BE2C (cell line): Measurements from ENCODE around the gene MITD1.
"Not testable (repeated sequence)": the region's sequence is repeated elsewhere in the genome, so short reads cannot be mapped to it uniquely, and the experiment has no call there.

Source experiments
- DNase-seq: peaks from one replicate; pipeline ENCODE4 v3.0.0-alpha.2; 2020
- H3K27me3 ChIP-seq: fragments of 250-450 bp; sonication (Bioruptor Pico); 2 replicates; pipeline ENCODE4 v1.5.1; 2020; ENCODE audit warnings: mild to moderate bottlenecking
- H3K36me3 ChIP-seq: fragments of 250-450 bp; sonication (Bioruptor Pico); 2 replicates; pipeline ENCODE4 v1.5.1; 2020; ENCODE audit warnings: mild to moderate bottlenecking
- H3K4me1 ChIP-seq: fragments of 250-450 bp; sonication (Bioruptor Pico); 2 replicates; pipeline ENCODE4 v1.5.1; 2020
- H3K4me3 ChIP-seq: 2 replicates; pipeline ENCODE4 v1.5.1; 2011; ENCODE audit warnings: low read depth, low read length
- H3K9me3 ChIP-seq: fragments of 250-450 bp; sonication (Bioruptor Pico); 2 replicates; pipeline ENCODE4 v1.5.1; 2020
- TF ChIP-seq, protein P1 (sequence below): IDR thresholded peaks from 2 replicates; pipeline ENCODE4 v1.5.1; 2012; ENCODE audit warnings: mild to moderate bottlenecking, low read depth, low read length

Gene MITD1

DNA sequence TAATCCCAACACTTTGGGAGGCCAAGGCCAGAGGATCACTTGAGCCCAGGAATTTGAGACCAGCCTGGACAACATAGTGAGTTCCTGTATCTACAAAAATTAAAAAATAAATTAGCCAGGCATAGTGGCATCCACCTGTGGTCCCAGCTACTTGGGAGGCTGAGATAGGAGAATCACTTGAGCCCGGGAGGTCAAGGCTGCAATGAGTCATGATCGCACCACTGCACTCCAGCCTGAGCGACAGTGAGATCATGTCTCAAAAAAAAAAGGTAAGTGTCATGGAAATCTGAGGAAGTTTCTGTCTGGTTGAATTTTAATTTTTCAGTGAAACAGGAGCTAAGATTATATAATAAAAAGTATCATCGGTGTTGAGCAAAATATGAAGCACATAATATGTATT is 41.9 kb downstream of the MITD1 start:
- Histone ChIP-seq H3K4me1 (no peaks in the 10 kb centered on the region), H3K27me3 (peaks cover 12% of the 10 kb centered on the region), H3K36me3 (no peaks in the 10 kb centered on the region), H3K9me3 (no peaks in the 10 kb centered on the region), H3K4me3 (no peak overlapping the region)
- DNase-seq = no peak
- TF ChIP-seq, protein P1, sequence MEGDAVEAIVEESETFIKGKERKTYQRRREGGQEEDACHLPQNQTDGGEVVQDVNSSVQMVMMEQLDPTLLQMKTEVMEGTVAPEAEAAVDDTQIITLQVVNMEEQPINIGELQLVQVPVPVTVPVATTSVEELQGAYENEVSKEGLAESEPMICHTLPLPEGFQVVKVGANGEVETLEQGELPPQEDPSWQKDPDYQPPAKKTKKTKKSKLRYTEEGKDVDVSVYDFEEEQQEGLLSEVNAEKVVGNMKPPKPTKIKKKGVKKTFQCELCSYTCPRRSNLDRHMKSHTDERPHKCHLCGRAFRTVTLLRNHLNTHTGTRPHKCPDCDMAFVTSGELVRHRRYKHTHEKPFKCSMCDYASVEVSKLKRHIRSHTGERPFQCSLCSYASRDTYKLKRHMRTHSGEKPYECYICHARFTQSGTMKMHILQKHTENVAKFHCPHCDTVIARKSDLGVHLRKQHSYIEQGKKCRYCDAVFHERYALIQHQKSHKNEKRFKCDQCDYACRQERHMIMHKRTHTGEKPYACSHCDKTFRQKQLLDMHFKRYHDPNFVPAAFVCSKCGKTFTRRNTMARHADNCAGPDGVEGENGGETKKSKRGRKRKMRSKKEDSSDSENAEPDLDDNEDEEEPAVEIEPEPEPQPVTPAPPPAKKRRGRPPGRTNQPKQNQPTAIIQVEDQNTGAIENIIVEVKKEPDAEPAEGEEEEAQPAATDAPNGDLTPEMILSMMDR = no peak

DNA sequence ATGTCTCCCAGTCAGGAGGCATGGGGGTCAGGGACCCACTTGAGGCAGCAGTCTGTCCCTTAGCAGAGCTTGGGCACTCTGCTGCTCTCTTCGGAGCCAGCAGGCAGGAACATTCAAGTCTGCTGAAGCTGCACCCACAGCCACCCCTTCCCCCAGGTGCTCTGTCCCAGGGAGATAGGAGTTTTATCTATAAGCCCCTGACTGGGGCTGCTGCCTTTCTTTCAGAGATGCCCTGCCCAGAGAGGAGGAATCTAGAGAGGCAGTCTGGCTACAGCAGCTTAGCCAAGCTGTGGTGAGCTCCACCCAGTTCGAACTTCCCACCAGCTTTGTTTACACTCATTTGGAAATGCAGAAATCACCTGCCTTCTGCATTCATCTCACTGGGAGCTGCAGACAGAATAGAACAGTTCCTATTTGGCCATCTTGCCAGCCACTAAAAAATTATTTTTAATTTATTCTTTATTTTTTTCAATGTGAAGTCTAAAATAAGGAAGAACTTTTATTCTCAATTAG is 45.8 kb downstream of the MITD1 start:
- not testable (repeated sequence) for H3K4me1 ChIP-seq, H3K9me3 ChIP-seq, H3K4me3 ChIP-seq, DNase-seq, H3K36me3 ChIP-seq, H3K27me3 ChIP-seq

DNA sequence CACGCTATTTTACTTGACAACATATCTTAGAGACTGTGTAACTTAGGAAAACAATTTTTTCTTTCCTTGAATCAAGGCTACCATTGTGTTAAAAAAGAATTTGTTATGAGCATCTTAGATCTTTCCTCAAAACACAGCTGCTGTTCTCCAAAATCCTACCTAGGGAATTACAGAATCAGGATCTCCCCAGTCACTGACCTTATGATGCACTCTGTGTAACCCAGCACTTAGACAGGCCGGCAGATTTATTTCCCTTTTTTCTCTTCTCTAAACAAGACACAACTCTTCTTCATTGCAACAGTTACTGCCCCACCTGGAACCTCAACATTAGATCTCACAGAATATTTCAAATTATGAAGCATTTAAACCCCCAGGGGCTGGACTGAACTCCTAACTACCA is 52.9 kb downstream of the MITD1 start:
- TF ChIP-seq, protein P1 = no peak
- H3K36me3 ChIP-seq = no peaks in the 10 kb centered on the region
- H3K4me1 ChIP-seq = no peaks in the 10 kb centered on the region
- no peaks in the 10 kb centered on the region; the same call in 1 of the 2 replicates for H3K27me3 ChIP-seq
- H3K4me3 ChIP-seq = no peak overlapping the region
- no peak for DNase-seq
- no peaks in the 10 kb centered on the region for H3K9me3 ChIP-seq
